KOPT-K1 (cell line): ENCODE data around the gene PRR16.
"Not testable (repeated sequence)": the region's sequence is repeated elsewhere in the genome, so short reads cannot be mapped to it uniquely, and the experiment has no call there.

Experiments
- H3K27ac ChIP-seq: fragments of 200-600 bp; sonication (generic); 2 replicates; pipeline ENCODE4 v1.5.1; 2016; ENCODE audit warnings: antibody characterized with exemption, mild to moderate bottlenecking, low read depth, low read length; ENCODE audit not compliant: poor library complexity, severe bottlenecking
- H3K36me3 ChIP-seq: fragments of 200-600 bp; sonication (generic); 2 replicates; pipeline ENCODE4 v1.5.1; 2017; ENCODE audit warnings: antibody characterized with exemption, mild to moderate bottlenecking, low read length, moderate library complexity; ENCODE audit not compliant: insufficient read depth
- H3K9me3 ChIP-seq: fragments of 200-600 bp; sonication (generic); 2 replicates; pipeline ENCODE4 v1.5.1; 2017; ENCODE audit warnings: antibody characterized with exemption, low read length, mild to moderate bottlenecking; ENCODE audit not compliant: insufficient read depth, poor library complexity, severe bottlenecking

The PRR16 gene

GRCh38 chr5:120452471-120452870, 11.6 kb upstream of the PRR16 start:
- H3K27ac ChIP-seq = no peak overlapping the region
- no peaks in the 10 kb centered on the region for H3K9me3 ChIP-seq
- H3K36me3 ChIP-seq = no peaks in the 10 kb centered on the region

GRCh38 chr5:120454094-120454798, 9.9 kb upstream of the PRR16 start:
- Histone ChIP-seq H3K9me3 (no peaks in the 10 kb centered on the region), H3K27ac (no peak overlapping the region), H3K36me3 (no peaks in the 10 kb centered on the region)

GRCh38 chr5:120456006-120456405, 8.1 kb upstream of the PRR16 start:
- Histone ChIP-seq H3K9me3 (no peaks in the 10 kb centered on the region), H3K36me3 (no peaks in the 10 kb centered on the region), H3K27ac (no peak overlapping the region)

GRCh38 chr5:120457839-120458507, 6.1 kb upstream of the PRR16 start:
- H3K36me3 ChIP-seq = no peaks in the 10 kb centered on the region
- peak overlapping the region; percentile 20 for H3K27ac ChIP-seq

GRCh38 chr5:120458508-120458847, 5.6 kb upstream of the PRR16 start:
- not testable (repeated sequence) for H3K9me3 ChIP-seq, H3K36me3 ChIP-seq, H3K27ac ChIP-seq

More at GRCh38 chr5:120457839-120458507, 6.1 kb upstream of the PRR16 start:
- H3K9me3 ChIP-seq = no peaks in the 10 kb centered on the region

GRCh38 chr5:120461251-120461650, 2.8 kb upstream of the PRR16 start:
- no peaks in the 10 kb centered on the region for H3K9me3 ChIP-seq
- no peaks in the 10 kb centered on the region for H3K36me3 ChIP-seq
- H3K27ac ChIP-seq = no peak overlapping the region

GRCh38 chr5:120463006-120463680, 957 bp upstream of the PRR16 start:
- no peaks in the 10 kb centered on the region for H3K9me3 ChIP-seq
- no peak overlapping the region for H3K27ac ChIP-seq
- H3K36me3 ChIP-seq = no peaks in the 10 kb centered on the region

- H3K36me3 ChIP-seq = no peaks in the 10 kb centered on the region
- no peak overlapping the region for H3K27ac ChIP-seq
- no peaks in the 10 kb centered on the region for H3K9me3 ChIP-seq
These were observed 731 bp downstream of the PRR16 start for GRCh38 chr5:120464627-120465435.

GRCh38 chr5:120465436-120465961, 1.4 kb downstream of the PRR16 start:
- H3K36me3 ChIP-seq = no peaks in the 10 kb centered on the region
- no peak overlapping the region for H3K27ac ChIP-seq

GRCh38 chr5:120466341-120467006, 2.4 kb downstream of the PRR16 start:
- H3K36me3 ChIP-seq = no peaks in the 10 kb centered on the region
- H3K9me3 ChIP-seq = no peaks in the 10 kb centered on the region
- H3K27ac ChIP-seq = no peak overlapping the region

More at GRCh38 chr5:120465436-120465961, 1.4 kb downstream of the PRR16 start:
- H3K9me3 ChIP-seq = no peaks in the 10 kb centered on the region

GRCh38 chr5:120471971-120472370, 7.9 kb downstream of the PRR16 start:
- H3K27ac ChIP-seq = no peak overlapping the region

GRCh38 chr5:120472911-120473310, 8.8 kb downstream of the PRR16 start:
- H3K36me3 ChIP-seq = no peaks in the 10 kb centered on the region
- H3K9me3 ChIP-seq = no peaks in the 10 kb centered on the region
- no peak overlapping the region for H3K27ac ChIP-seq

More at GRCh38 chr5:120471971-120472370, 7.9 kb downstream of the PRR16 start:
- H3K9me3 ChIP-seq = no peaks in the 10 kb centered on the region
- no peaks in the 10 kb centered on the region for H3K36me3 ChIP-seq

- Histone ChIP-seq H3K9me3 (no peaks in the 10 kb centered on the region), H3K36me3 (no peaks in the 10 kb centered on the region), H3K27ac (no peak overlapping the region)
These were observed 9.2 kb downstream of the PRR16 start for GRCh38 chr5:120473332-120473731.

GRCh38 chr5:120476063-120476462, 12.0 kb downstream of the PRR16 start:
- no peaks in the 10 kb centered on the region for H3K9me3 ChIP-seq
- no peak overlapping the region for H3K27ac ChIP-seq
- no peaks in the 10 kb centered on the region for H3K36me3 ChIP-seq
